Testis (tissue), 2 donors: ENCODE data around the gene HOXB4.

Experiments
- POLR2A ChIP-seq: fragments of 450-650 bp; IDR thresholded peaks from one replicate; pipeline ENCODE4 v1.6.1; 2017; ENCODE audit warnings: antibody characterized with exemption, mild to moderate bottlenecking, moderate library complexity
- TF ChIP-seq, protein P1 (sequence below), 3 experiments: fragments of 450-650 bp in 2 of 3; fragments of 200-600 bp in 1 of 3; sonication (generic) in 1 of 3; IDR thresholded peaks; one replicate each; pipeline ENCODE4 v1.5.1; 2016 to 2019; ENCODE audit warnings: antibody characterized with exemption in 3 of 3, mild to moderate bottlenecking in 2 of 3, moderate library complexity in 1 of 3

DNA sequence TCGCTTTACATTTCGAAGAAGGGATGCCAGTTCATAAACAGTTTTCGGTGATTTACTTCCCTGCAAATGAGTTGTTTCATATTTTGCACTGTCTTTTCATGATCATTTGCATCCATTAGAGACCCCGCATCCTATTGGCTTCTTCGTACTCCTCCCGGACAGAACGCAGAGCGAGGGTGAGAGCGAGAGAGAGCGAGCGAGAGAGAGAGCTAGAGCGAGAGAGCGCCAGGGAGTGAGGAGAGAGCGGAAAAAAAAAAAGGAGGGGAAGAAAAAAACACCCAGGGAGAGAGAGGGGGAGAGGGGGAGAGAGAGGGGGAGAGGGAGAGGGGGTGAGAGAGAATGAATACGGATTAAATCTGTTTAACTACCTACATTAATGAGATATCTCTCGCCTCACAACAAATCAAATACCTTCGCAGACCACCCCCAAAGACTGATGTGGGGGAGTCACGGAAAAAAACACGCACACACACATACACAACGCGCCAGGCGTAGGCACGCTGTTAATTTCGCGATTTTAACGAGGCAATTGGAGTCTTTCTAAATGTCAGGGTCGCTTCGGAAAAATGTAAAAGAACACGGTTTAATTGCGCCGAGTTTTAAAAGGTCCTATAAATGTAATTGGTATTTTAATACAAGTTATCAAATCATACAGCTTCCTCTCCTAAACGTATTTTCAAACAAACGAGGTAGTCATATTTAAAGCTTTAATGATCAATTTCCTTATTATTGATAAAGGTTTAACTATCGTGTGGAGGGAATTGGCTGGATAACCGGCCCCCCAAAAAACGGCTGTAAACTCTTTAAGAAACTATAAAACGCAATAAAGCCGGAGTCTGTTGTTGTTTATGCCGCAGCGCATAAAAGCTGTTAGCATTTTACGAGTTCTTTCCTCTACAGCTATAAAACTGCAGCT, 37.2 kb upstream of the HOXB4 start, which contains the start of gene HOXB8:
- TF ChIP-seq, protein P1, sequence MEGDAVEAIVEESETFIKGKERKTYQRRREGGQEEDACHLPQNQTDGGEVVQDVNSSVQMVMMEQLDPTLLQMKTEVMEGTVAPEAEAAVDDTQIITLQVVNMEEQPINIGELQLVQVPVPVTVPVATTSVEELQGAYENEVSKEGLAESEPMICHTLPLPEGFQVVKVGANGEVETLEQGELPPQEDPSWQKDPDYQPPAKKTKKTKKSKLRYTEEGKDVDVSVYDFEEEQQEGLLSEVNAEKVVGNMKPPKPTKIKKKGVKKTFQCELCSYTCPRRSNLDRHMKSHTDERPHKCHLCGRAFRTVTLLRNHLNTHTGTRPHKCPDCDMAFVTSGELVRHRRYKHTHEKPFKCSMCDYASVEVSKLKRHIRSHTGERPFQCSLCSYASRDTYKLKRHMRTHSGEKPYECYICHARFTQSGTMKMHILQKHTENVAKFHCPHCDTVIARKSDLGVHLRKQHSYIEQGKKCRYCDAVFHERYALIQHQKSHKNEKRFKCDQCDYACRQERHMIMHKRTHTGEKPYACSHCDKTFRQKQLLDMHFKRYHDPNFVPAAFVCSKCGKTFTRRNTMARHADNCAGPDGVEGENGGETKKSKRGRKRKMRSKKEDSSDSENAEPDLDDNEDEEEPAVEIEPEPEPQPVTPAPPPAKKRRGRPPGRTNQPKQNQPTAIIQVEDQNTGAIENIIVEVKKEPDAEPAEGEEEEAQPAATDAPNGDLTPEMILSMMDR (IDR thresholded peaks at IDR 0.05): no peak
- no peak for TF ChIP-seq POLR2A
